OCI-LY7 (cell line): Measurements from ENCODE around the gene SCGB2A2.

Experiments used
- CTCF ChIP-seq: fragments of 200-600 bp; sonication (generic); conservative IDR thresholded peaks from 2 replicates; pipeline ENCODE4 v1.5.1; 2014; ENCODE audit warnings: mild to moderate bottlenecking, antibody characterized with exemption, low read length, moderate library complexity, mixed read lengths
- EZH2phosphoT487 ChIP-seq: fragments of 200-600 bp; sonication (generic); IDR thresholded peaks from 2 replicates; pipeline ENCODE4 v1.6.1; 2018; ENCODE audit warnings: low read depth, borderline replicate concordance, mild to moderate bottlenecking, mixed run types, antibody characterized with exemption, low read length, moderate library complexity, mixed read lengths

DNA sequence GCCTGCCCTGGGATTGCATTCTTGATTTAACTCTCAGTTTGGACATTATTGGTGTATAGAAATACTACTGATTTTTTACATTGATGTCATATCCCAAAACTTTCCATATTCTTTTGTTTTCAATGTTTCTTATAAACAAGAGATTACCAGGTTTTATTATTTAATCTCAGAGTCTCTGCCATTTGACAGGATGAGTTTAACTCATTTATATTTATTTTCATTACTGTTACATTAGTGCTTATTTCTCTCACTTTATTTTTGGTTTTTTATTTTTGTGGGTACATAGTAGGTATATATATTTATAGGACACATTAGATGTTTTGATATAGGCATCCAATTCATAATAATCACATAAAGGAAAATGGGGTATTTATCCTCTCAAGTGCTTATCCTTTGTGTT lies 38.0 kb downstream of the SCGB2A2 start:
- no peak for TF ChIP-seq CTCF
- no peak for TF ChIP-seq EZH2phosphoT487
